PC-3 (cell line): ENCODE data around the gene DNAH17. TPM values are rescaled to one million over a fixed set of nuclear protein-coding genes. Genes with fewer than 3 reads are reported as not detected.
A peak's percentile ranks its signal among the peaks of the same experiment; 100 is the strongest.

Experiments used
- ATAC-seq: fragments of 200-7000 bp; cut with Tn5 transposase; 2 replicates; pipeline ENCODE4 v1.9.1; 2020; ENCODE audit warnings: mild to moderate bottlenecking, moderate library complexity
- BruUV-seq: library from RNA; stranded (reverse); fragments of 400-500 nt; replicated peaks from 2 replicates; lab custom pipeline; 2021; lab: Mats Ljungman, UMichigan
- CTCF ChIA-PET: fragments of 300-600 bp; sonication (Branson Sonifier 250); formaldehyde crosslinking; loops from one replicate; lab custom pipeline; 2022; ENCODE audit warnings: antibody characterized with exemption; lab: Charles Lee
- POLR2A ChIA-PET: fragments of 300-600 bp; sonication (Branson Sonifier 250); formaldehyde crosslinking; loops from one replicate; lab custom pipeline; 2022; ENCODE audit warnings: antibody characterized with exemption; ENCODE audit not compliant: unreplicated experiment; lab: Charles Lee
- DNase-seq: peaks from one replicate; pipeline ENCODE4 v3.0.0-alpha.2; 2015
- H2AFZ ChIP-seq: fragments of 300-600 bp; sonication (generic); 2 replicates; pipeline ENCODE4 v1.6.0; 2016; ENCODE audit warnings: antibody characterized with exemption, low read length
- H3F3A ChIP-seq: fragments of 300-600 bp; sonication (generic); one replicate; pipeline ENCODE4 v1.6.0; 2017; ENCODE audit warnings: antibody characterized with exemption, low read length, control low read depth, mild to moderate bottlenecking; ENCODE audit not compliant: unreplicated experiment
- H3K27ac ChIP-seq: fragments of 300-600 bp; sonication (generic); 2 replicates; pipeline ENCODE4 v1.5.1; 2016; ENCODE audit warnings: mild to moderate bottlenecking, low read length
- H3K27me3 ChIP-seq: fragments of 300-600 bp; sonication (generic); 2 replicates; pipeline ENCODE4 v1.6.1; 2016; ENCODE audit warnings: low read length, mixed read lengths
- H3K36me3 ChIP-seq: fragments of 300-600 bp; sonication (generic); 2 replicates; pipeline ENCODE4 v1.6.1; 2016; ENCODE audit warnings: low read depth, mixed run types, low read length, mixed read lengths
- H3K4me1 ChIP-seq: fragments of 300-600 bp; sonication (generic); 2 replicates; pipeline ENCODE4 v1.5.1; 2016; ENCODE audit warnings: low read length; ENCODE audit not compliant: insufficient read depth
- H3K4me2 ChIP-seq: fragments of 300-600 bp; sonication (generic); 2 replicates; pipeline ENCODE4 v1.6.0; 2016; ENCODE audit warnings: low read length
- H3K4me3 ChIP-seq: fragments of 300-600 bp; sonication (generic); 2 replicates; pipeline ENCODE4 v1.5.1; 2016; ENCODE audit warnings: mild to moderate bottlenecking, low read length, mixed read lengths
- H3K79me2 ChIP-seq: fragments of 300-600 bp; sonication (generic); 2 replicates; pipeline ENCODE4 v1.6.1; 2017; ENCODE audit warnings: low read length, mixed read lengths
- H3K9ac ChIP-seq: fragments of 300-600 bp; sonication (generic); 2 replicates; pipeline ENCODE4 v1.6.0; 2016; ENCODE audit warnings: mild to moderate bottlenecking, low read length
- H3K9me2 ChIP-seq: fragments of 300-600 bp; sonication (generic); replicated peaks from 2 replicates; pipeline ENCODE4 v1.6.1; 2016; ENCODE audit warnings: mixed run types, low read length, mixed read lengths
- H3K9me3 ChIP-seq: fragments of 300-600 bp; sonication (generic); 2 replicates; pipeline ENCODE4 v1.6.1; 2016; ENCODE audit warnings: low read length, mixed read lengths
- H4K20me1 ChIP-seq: fragments of 300-600 bp; sonication (generic); 2 replicates; pipeline ENCODE4 v1.6.1; 2016; ENCODE audit warnings: low read length, mixed read lengths
- CTCF ChIP-seq: fragments of 300-600 bp; sonication (generic); conservative IDR thresholded peaks from 2 replicates; pipeline ENCODE4 v1.5.1; 2017; ENCODE audit warnings: antibody characterized with exemption, low read depth, mild to moderate bottlenecking, low read length
- EZH2 ChIP-seq: fragments of 300-600 bp; sonication (generic); IDR thresholded peaks from one replicate; pipeline ENCODE4 v1.6.1; 2017; ENCODE audit warnings: antibody characterized with exemption, mild to moderate bottlenecking, low read length; ENCODE audit not compliant: unreplicated experiment
- EZH2phosphoT487 ChIP-seq: fragments of 300-600 bp; sonication (generic); IDR thresholded peaks from 2 replicates; pipeline ENCODE4 v1.6.1; 2018; ENCODE audit warnings: mild to moderate bottlenecking, antibody characterized with exemption, low read length, borderline replicate concordance
- intact Hi-C: fragments of 100-400 bp; cut with micrococcal nuclease; formaldehyde crosslinking; loops from 2 replicates; pipeline ENCODE4 v1.9.0; 2023
- total RNA-seq: library from RNA; depleted of rRNA; stranded (reverse); fragments of >200 nt; gene quantifications from 2 replicates; pipeline ENCODE4 v1.2.3, GENCODE V29; 2014; rRNA removed

DNAH17 gene
- total RNA-seq, 1 experiment from 2014 or later = 0.04 TPM

GRCh38 chr17:78374631-78375274, 202.4 kb downstream of the DNAH17 start:
- H3K9me2 ChIP-seq = no peaks in the 10 kb centered on the region
- no peaks in the 10 kb centered on the region for H3K9me3 ChIP-seq
- peak; percentile 20; the same call in 1 of the 2 replicates for ATAC-seq
- peak overlapping the region; percentile 50 for H3K4me2 ChIP-seq
- H2AFZ ChIP-seq = peak overlapping the region; percentile 41
- no TSS peak for BruUV-seq
- DNase-seq = peak; percentile 68
- H3K36me3 ChIP-seq = no peaks in the 10 kb centered on the region
- H4K20me1 ChIP-seq = no peaks in the 10 kb centered on the region
- ChIA-PET CTCF (no interaction called here), POLR2A (interaction anchor here (0.7 kb wide), 1 partner anchor 58 kb away, joined by 3 read pairs; no protein-coding TSS in a partner anchor)
- H3F3A ChIP-seq = peaks cover 9% of the 10 kb centered on the region
- peaks cover 13% of the 10 kb centered on the region for H3K79me2 ChIP-seq
- intact Hi-C loops = no loop called here
- H3K27me3 ChIP-seq = no peaks in the 10 kb centered on the region
- H3K4me1 ChIP-seq = peaks cover 42% of the 10 kb centered on the region
- H3K4me3 ChIP-seq = no peak overlapping the region
- TF ChIP-seq EZH2 = no peak
- no peak for TF ChIP-seq CTCF
- TF ChIP-seq EZH2phosphoT487 = no peak
- H3K27ac ChIP-seq = peak overlapping the region; percentile 71
- peak overlapping the region; percentile 23 for H3K9ac ChIP-seq

GRCh38 chr17:78374189-78374588, 203.0 kb downstream of the DNAH17 start:
- ChIA-PET POLR2A (no interaction called here), CTCF (no interaction called here)
- no peaks in the 10 kb centered on the region for H4K20me1 ChIP-seq
- peaks cover 36% of the 10 kb centered on the region for H3K4me1 ChIP-seq
- no peaks in the 10 kb centered on the region for H3K27me3 ChIP-seq
- H3K4me3 ChIP-seq = no peak overlapping the region
- H3K36me3 ChIP-seq = no peaks in the 10 kb centered on the region
- H3K27ac ChIP-seq = peak overlapping the region; percentile 71
- ATAC-seq (no peak), DNase-seq (peak; percentile 44)
- intact Hi-C loops = no loop called here
- H3K9me2 ChIP-seq = no peaks in the 10 kb centered on the region
- H3K9me3 ChIP-seq = no peaks in the 10 kb centered on the region
- H2AFZ ChIP-seq = peak overlapping the region; percentile 41; the same call in 1 of the 2 replicates
- peak overlapping the region; percentile 23 for H3K9ac ChIP-seq
- peaks cover 9% of the 10 kb centered on the region for H3F3A ChIP-seq
- TF ChIP-seq CTCF = no peak
- BruUV-seq = no TSS peak
- H3K4me2 ChIP-seq = peak overlapping the region; percentile 50
- H3K79me2 ChIP-seq = peaks cover 7% of the 10 kb centered on the region

Other genes starting within 250 kb of the DNAH17 start
- gene SOCS3, start 217.3 kb downstream of the DNAH17 start, total RNA-seq = 103 and 125 TPM in 2 replicates
- gene PGS1, start 198.7 kb downstream of the DNAH17 start, total RNA-seq = 40.6 and 47.0 TPM in 2 replicates
- 29.7 and 37.7 TPM in 2 replicates for gene CYTH1, start 204.9 kb upstream of the DNAH17 start, total RNA-seq